Measurements from ENCODE around the gene CACNB2.
"Not testable (repeated sequence)": the region's sequence is repeated elsewhere in the genome, so short reads cannot be mapped to it uniquely, and the experiment has no call there.

CACNB2 gene

DNA sequence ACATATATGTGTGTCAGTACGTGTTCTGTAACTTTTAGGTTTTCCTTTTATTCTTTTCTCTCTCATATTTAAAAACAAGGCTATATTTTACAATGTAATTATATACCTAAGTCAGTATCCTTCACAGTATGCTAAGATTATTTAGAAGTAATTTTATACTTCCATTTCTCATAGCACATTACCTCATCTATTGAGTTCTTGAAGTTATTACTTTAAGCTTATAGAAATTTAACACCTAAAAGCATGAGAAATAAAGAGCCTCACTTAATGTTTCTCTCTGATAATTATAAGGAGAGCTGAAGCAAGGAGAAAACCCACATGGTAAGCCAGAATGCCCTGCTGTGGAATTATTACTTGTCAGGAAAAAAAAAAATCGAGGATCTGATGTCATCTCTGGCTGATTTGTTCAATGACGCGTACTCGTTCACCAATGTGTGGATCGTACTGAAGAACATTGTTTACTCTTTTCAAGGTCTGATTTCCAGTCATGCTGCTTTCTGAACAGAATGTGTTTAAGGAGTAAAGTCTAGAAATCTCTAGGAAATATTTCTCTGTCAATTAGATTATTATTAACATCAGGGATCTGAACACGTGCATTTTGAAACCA, 21.9 kb downstream of the CACNB2 start:
- TF ChIP-seq, protein P1, sequence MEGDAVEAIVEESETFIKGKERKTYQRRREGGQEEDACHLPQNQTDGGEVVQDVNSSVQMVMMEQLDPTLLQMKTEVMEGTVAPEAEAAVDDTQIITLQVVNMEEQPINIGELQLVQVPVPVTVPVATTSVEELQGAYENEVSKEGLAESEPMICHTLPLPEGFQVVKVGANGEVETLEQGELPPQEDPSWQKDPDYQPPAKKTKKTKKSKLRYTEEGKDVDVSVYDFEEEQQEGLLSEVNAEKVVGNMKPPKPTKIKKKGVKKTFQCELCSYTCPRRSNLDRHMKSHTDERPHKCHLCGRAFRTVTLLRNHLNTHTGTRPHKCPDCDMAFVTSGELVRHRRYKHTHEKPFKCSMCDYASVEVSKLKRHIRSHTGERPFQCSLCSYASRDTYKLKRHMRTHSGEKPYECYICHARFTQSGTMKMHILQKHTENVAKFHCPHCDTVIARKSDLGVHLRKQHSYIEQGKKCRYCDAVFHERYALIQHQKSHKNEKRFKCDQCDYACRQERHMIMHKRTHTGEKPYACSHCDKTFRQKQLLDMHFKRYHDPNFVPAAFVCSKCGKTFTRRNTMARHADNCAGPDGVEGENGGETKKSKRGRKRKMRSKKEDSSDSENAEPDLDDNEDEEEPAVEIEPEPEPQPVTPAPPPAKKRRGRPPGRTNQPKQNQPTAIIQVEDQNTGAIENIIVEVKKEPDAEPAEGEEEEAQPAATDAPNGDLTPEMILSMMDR (conservative IDR thresholded peaks at IDR 0.05; ENCODE audit: low read depth): no peak
- ChIA-PET CTCF (no interaction called here), POLR2A (ENCODE audit: low non-redundant PET) (no interaction called here)
- no peak overlapping the region for H3K27ac ChIP-seq
- DNase-seq (ENCODE audit: low spot score): no peak

GRCh38 chr10:18164093-18164492, 23.9 kb downstream of the CACNB2 start:
- no peak for DNase-seq (ENCODE audit: low spot score)
- TF ChIP-seq, protein P1 (conservative IDR thresholded peaks at IDR 0.05; ENCODE audit: low read depth): no peak
- CTCF ChIA-PET: no interaction called here
- H3K27ac ChIP-seq: no peak overlapping the region
- POLR2A ChIA-PET (ENCODE audit: low non-redundant PET): no interaction called here

DNA sequence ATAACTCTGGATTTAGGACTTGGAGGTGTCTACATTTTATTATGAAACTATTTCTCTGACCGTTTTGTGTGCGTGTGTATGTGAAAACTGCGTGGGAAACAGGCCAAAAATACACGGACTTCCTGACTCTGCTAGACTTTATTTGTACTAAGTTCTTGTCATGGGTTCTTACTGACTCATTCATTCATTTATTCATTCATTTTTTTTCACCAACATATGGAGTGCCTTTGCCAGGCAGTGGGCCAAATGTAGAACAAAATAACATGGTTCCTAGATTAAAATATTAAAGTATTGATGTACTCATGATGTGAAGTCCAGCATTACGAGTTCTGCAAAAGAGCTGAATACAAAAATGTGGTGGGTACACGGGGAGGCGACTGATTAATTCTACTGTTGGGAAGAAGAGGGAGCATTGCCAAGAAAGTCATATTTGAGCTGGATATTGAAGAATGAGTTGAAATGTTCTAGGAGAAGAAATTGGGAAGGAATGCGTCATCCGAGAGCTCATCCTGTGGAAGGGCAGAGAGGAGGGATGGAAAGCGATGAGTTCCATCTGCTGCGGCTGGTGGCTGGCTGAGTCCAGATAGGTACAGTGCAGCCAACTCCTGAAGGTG, 24.6 kb downstream of the CACNB2 start:
- ChIA-PET CTCF (no interaction called here), POLR2A (ENCODE audit: low non-redundant PET) (no interaction called here)
- TF ChIP-seq, protein P1 (conservative IDR thresholded peaks at IDR 0.05; ENCODE audit: low read depth): no peak
- DNase-seq (ENCODE audit: low spot score): no peak
- no peak overlapping the region for H3K27ac ChIP-seq

- TF ChIP-seq, protein P1 (conservative IDR thresholded peaks at IDR 0.05; ENCODE audit: low read depth): no peak
- no peak overlapping the region for H3K27ac ChIP-seq
- POLR2A ChIA-PET (ENCODE audit: low non-redundant PET): no interaction called here
- no peak for DNase-seq (ENCODE audit: low spot score)
- CTCF ChIA-PET: no interaction called here
Observed at GRCh38 chr10:18178854-18179483, 38.7 kb downstream of the CACNB2 start.

DNA sequence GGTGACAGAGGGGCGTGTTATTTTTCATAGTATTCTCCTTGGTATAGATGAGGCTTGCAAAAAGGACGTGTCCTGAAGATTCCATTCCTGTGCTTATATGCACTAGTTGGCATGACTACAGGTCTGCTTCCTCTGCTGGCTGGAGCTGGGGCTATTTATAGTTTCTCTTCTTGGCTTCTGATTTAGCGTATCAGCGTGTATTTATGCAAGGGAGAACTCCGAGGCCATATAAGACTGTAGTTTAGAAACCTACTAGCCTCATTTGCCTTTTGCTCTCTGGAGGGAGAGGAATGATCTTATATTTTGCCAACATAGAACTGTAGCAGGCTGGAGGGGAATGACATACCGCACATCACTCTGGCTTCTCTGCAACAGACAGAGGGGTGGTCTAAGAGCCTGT, 39.7 kb downstream of the CACNB2 start:
- CTCF ChIA-PET: no interaction called here
- H3K27ac ChIP-seq: no peak overlapping the region
- no peak for DNase-seq (ENCODE audit: low spot score)
- TF ChIP-seq, protein P1 (conservative IDR thresholded peaks at IDR 0.05; ENCODE audit: low read depth): no peak
- POLR2A ChIA-PET (ENCODE audit: low non-redundant PET): no interaction called here

- DNase-seq (ENCODE audit: low spot score); POLR2A ChIA-PET (ENCODE audit: low non-redundant PET); CTCF ChIA-PET; H3K27ac ChIP-seq: not testable (repeated sequence)
Observed at GRCh38 chr10:18181382-18181781, 41.2 kb downstream of the CACNB2 start.

- DNase-seq (ENCODE audit: low spot score): peak; percentile 42
- POLR2A ChIA-PET (ENCODE audit: low non-redundant PET): no interaction called here
- CTCF ChIA-PET: no interaction called here
- no peak overlapping the region for H3K27ac ChIP-seq
- TF ChIP-seq, protein P1 (conservative IDR thresholded peaks at IDR 0.05; ENCODE audit: low read depth): no peak
Observed at GRCh38 chr10:18185621-18186020, 45.4 kb downstream of the CACNB2 start.

Data from RWPE1 (cell line).